Astrocyte (in vitro differentiated cells and primary cell): Measurements from ENCODE around the gene PTPN14. TPM values are rescaled to one million over a fixed set of nuclear protein-coding genes. Genes with fewer than 3 reads are reported as not detected.

Source experiments
- DNase-seq: peaks from one replicate; pipeline ENCODE4 v3.0.0-alpha.2; 2010; ENCODE audit warnings: low read depth
- FAIRE-seq: peaks from 2 replicates; lab custom pipeline; 2011; peaks lifted over from hg19 to GRCh38; lab: Jason Lieb, UNC
- H2AFZ ChIP-seq: 2 replicates; pipeline ENCODE4 v1.6.0; 2012; ENCODE audit warnings: low read depth, low read length, inconsistent platforms
- H3K27ac ChIP-seq: 2 replicates; pipeline ENCODE4 v1.5.1; 2011; ENCODE audit warnings: low read depth, low read length, inconsistent platforms
- H3K27me3 ChIP-seq: 2 replicates; pipeline ENCODE4 v1.6.0; 2011; ENCODE audit warnings: low read length, inconsistent platforms; ENCODE audit not compliant: insufficient read depth
- H3K36me3 ChIP-seq: 2 replicates; pipeline ENCODE4 v1.5.1; 2011; ENCODE audit warnings: low read length, inconsistent platforms; ENCODE audit not compliant: insufficient read depth
- H3K4me1 ChIP-seq: 2 replicates; pipeline ENCODE4 v1.5.1; 2011; ENCODE audit warnings: low read length, inconsistent platforms; ENCODE audit not compliant: insufficient read depth
- H3K4me2 ChIP-seq: 2 replicates; pipeline ENCODE4 v1.6.0; 2012; ENCODE audit warnings: low read length, inconsistent platforms
- H3K4me3 ChIP-seq: 2 replicates; pipeline ENCODE4 v1.5.1; 2011; ENCODE audit warnings: low read depth, mild to moderate bottlenecking, low read length, inconsistent platforms; ENCODE audit not compliant: insufficient read depth
- H3K79me2 ChIP-seq: 2 replicates; pipeline ENCODE4 v1.6.0; 2012; ENCODE audit warnings: mild to moderate bottlenecking, low read length, inconsistent platforms; ENCODE audit not compliant: insufficient read depth
- H3K9ac ChIP-seq: 2 replicates; pipeline ENCODE4 v1.6.0; 2012; ENCODE audit warnings: mild to moderate bottlenecking, low read length, inconsistent platforms
- H3K9me3 ChIP-seq: 2 replicates; pipeline ENCODE4 v1.5.1; 2012; ENCODE audit warnings: low read depth, mild to moderate bottlenecking, low read length, inconsistent platforms; ENCODE audit not compliant: insufficient read depth
- H4K20me1 ChIP-seq: 2 replicates; pipeline ENCODE4 v1.6.0; 2012; ENCODE audit warnings: low read length, inconsistent platforms; ENCODE audit not compliant: insufficient read depth
- H3K27ac Mint-ChIP-seq: one replicate; pipeline ENCODE4 v1.8.0; 2021; ENCODE audit warnings: mild to moderate bottlenecking, mixed read lengths; ENCODE audit not compliant: unreplicated experiment
- H3K27me3 Mint-ChIP-seq: one replicate; pipeline ENCODE4 v1.8.0; 2021; ENCODE audit warnings: low read depth, mixed read lengths; ENCODE audit not compliant: unreplicated experiment
- H3K36me3 Mint-ChIP-seq: one replicate; pipeline ENCODE4 v1.8.0; 2021; ENCODE audit warnings: low read depth, mixed read lengths; ENCODE audit not compliant: unreplicated experiment
- H3K4me1 Mint-ChIP-seq: one replicate; pipeline ENCODE4 v1.8.0; 2021; ENCODE audit warnings: low read depth, mixed read lengths; ENCODE audit not compliant: unreplicated experiment
- H3K4me3 Mint-ChIP-seq: one replicate; pipeline ENCODE4 v1.8.0; 2021; ENCODE audit warnings: mild to moderate bottlenecking, moderate library complexity, mixed read lengths; ENCODE audit not compliant: unreplicated experiment
- H3K9me3 Mint-ChIP-seq: one replicate; pipeline ENCODE4 v1.8.0; 2021; ENCODE audit warnings: mild to moderate bottlenecking, mixed read lengths; ENCODE audit not compliant: unreplicated experiment
- CTCF ChIP-seq: IDR thresholded peaks from 2 replicates; pipeline ENCODE4 v1.5.1; 2011; ENCODE audit warnings: low read depth, mild to moderate bottlenecking, inconsistent platforms, low read length, moderate library complexity; ENCODE audit not compliant: insufficient read depth
- EZH2 ChIP-seq: IDR thresholded peaks from 2 replicates; pipeline ENCODE4 v1.6.1; 2012; ENCODE audit warnings: mild to moderate bottlenecking, low read length, inconsistent platforms; ENCODE audit not compliant: insufficient read depth
- total RNA-seq: library from RNA; stranded (reverse); gene quantifications from 2 replicates; pipeline ENCODE4 v1.2.1, GENCODE V29; 2021

Gene PTPN14
- total RNA-seq, 1 donor from 2014 or later: 177 TPM

GRCh38 chr1:214516434-214517326 lies 34.7 kb downstream of the PTPN14 start:
- DNase-seq (no peak), FAIRE-seq (no peak)
- Histone ChIP-seq H3K79me2 (peaks cover 100% of the 10 kb centered on the region), H2AFZ (no peak overlapping the region), H3K4me1 (peaks cover 56% of the 10 kb centered on the region), H3K36me3 (no peaks in the 10 kb centered on the region), H4K20me1 (peaks cover 69% of the 10 kb centered on the region), H3K27me3 (no peaks in the 10 kb centered on the region), H3K9me3 (no peaks in the 10 kb centered on the region), H3K27ac (no peak overlapping the region), H3K9ac (no peak overlapping the region), H3K4me3 (no peak overlapping the region), H3K4me2 (peak overlapping the region; percentile 21)
- Mint-ChIP-seq H3K27ac (peak overlapping the region; percentile 23), H3K9me3 (no peaks in the 10 kb centered on the region), H3K4me1 (peaks cover 77% of the 10 kb centered on the region), H3K36me3 (peaks cover 3% of the 10 kb centered on the region), H3K27me3 (no peaks in the 10 kb centered on the region), H3K4me3 (no peak overlapping the region)
- TF ChIP-seq CTCF (no peak), EZH2 (no peak)

- Histone ChIP-seq H3K9me3 (no peaks in the 10 kb centered on the region), H3K9ac (no peak overlapping the region), H3K36me3 (no peaks in the 10 kb centered on the region), H3K4me2 (peak overlapping the region; percentile 15), H3K4me3 (no peak overlapping the region), H3K79me2 (peaks cover 100% of the 10 kb centered on the region), H3K4me1 (peaks cover 56% of the 10 kb centered on the region), H3K27ac (no peak overlapping the region), H4K20me1 (peaks cover 72% of the 10 kb centered on the region), H2AFZ (no peak overlapping the region), H3K27me3 (no peaks in the 10 kb centered on the region)
- Mint-ChIP-seq H3K27ac (no peak overlapping the region), H3K4me3 (no peak overlapping the region), H3K4me1 (peaks cover 80% of the 10 kb centered on the region), H3K36me3 (peaks cover 3% of the 10 kb centered on the region), H3K27me3 (no peaks in the 10 kb centered on the region), H3K9me3 (no peaks in the 10 kb centered on the region)
- FAIRE-seq (no peak), DNase-seq (no peak)
- TF ChIP-seq CTCF: no peak
- TF ChIP-seq EZH2: no peak
Measured at GRCh38 chr1:214515544-214516433, 35.6 kb downstream of the PTPN14 start.
